Measurements from ENCODE around the gene YRDC. TPM values are rescaled to one million over a fixed set of nuclear protein-coding genes. Genes with fewer than 3 reads are reported as not detected.

Gene YRDC
- total RNA-seq, 1 donor from 2014 or later: 28.1 TPM

GRCh38 chr1:37853157-37853556 lies 45.1 kb upstream of the YRDC start:
- peaks cover 3% of the 10 kb centered on the region for H3K4me1 Mint-ChIP-seq (ENCODE audit: low read depth, unreplicated experiment)
- H3K4me3 Mint-ChIP-seq (ENCODE audit: unreplicated experiment): no peak overlapping the region
- no peak for FAIRE-seq
- Histone ChIP-seq H3K9ac (ENCODE audit: low read length) (no peak overlapping the region), H3K4me3 (ENCODE audit: insufficient read depth, low read depth, low read length) (no peak overlapping the region), H3K79me2 (ENCODE audit: insufficient read depth, low read length) (peaks cover 90% of the 10 kb centered on the region), H2AFZ (ENCODE audit: low read depth, low read length) (no peak overlapping the region), H3K4me1 (ENCODE audit: insufficient read depth, low read length) (no peaks in the 10 kb centered on the region), H4K20me1 (ENCODE audit: insufficient read depth, low read length) (peaks cover 64% of the 10 kb centered on the region), H3K36me3 (ENCODE audit: insufficient read depth, low read length) (peaks cover 18% of the 10 kb centered on the region), H3K9me3 (ENCODE audit: insufficient read depth, low read depth, low read length) (no peaks in the 10 kb centered on the region), H3K27ac (ENCODE audit: low read depth, low read length) (no peak overlapping the region), H3K27me3 (ENCODE audit: insufficient read depth, low read length) (no peaks in the 10 kb centered on the region), H3K4me2 (ENCODE audit: low read length) (no peak overlapping the region)
- no peak for TF ChIP-seq CTCF (IDR thresholded peaks at IDR 0.05; ENCODE audit: insufficient read depth, low read depth, low read length)
- no peak for DNase-seq (ENCODE audit: low read depth)
- no peaks in the 10 kb centered on the region for H3K27me3 Mint-ChIP-seq (ENCODE audit: low read depth, unreplicated experiment)
- peaks cover 15% of the 10 kb centered on the region for H3K36me3 Mint-ChIP-seq (ENCODE audit: low read depth, unreplicated experiment)
- peaks cover 2% of the 10 kb centered on the region for H3K9me3 Mint-ChIP-seq (ENCODE audit: unreplicated experiment)
- no peak overlapping the region for H3K27ac Mint-ChIP-seq (ENCODE audit: unreplicated experiment)

GRCh38 chr1:37851782-37852210 lies 43.8 kb upstream of the YRDC start:
- Mint-ChIP-seq H3K36me3 (ENCODE audit: low read depth, unreplicated experiment) (peaks cover 15% of the 10 kb centered on the region), H3K27me3 (ENCODE audit: low read depth, unreplicated experiment) (no peaks in the 10 kb centered on the region), H3K4me1 (ENCODE audit: low read depth, unreplicated experiment) (peaks cover 2% of the 10 kb centered on the region), H3K4me3 (ENCODE audit: unreplicated experiment) (no peak overlapping the region), H3K9me3 (ENCODE audit: unreplicated experiment) (peaks cover 2% of the 10 kb centered on the region), H3K27ac (ENCODE audit: unreplicated experiment) (no peak overlapping the region)
- DNase-seq (ENCODE audit: low read depth): no peak
- Histone ChIP-seq H2AFZ (ENCODE audit: low read depth, low read length) (no peak overlapping the region), H3K9me3 (ENCODE audit: insufficient read depth, low read depth, low read length) (no peaks in the 10 kb centered on the region), H3K27ac (ENCODE audit: low read depth, low read length) (no peak overlapping the region), H4K20me1 (ENCODE audit: insufficient read depth, low read length) (peaks cover 68% of the 10 kb centered on the region), H3K36me3 (ENCODE audit: insufficient read depth, low read length) (peaks cover 10% of the 10 kb centered on the region), H3K4me2 (ENCODE audit: low read length) (no peak overlapping the region), H3K4me1 (ENCODE audit: insufficient read depth, low read length) (no peaks in the 10 kb centered on the region), H3K79me2 (ENCODE audit: insufficient read depth, low read length) (peaks cover 89% of the 10 kb centered on the region), H3K27me3 (ENCODE audit: insufficient read depth, low read length) (no peaks in the 10 kb centered on the region), H3K9ac (ENCODE audit: low read length) (no peak overlapping the region), H3K4me3 (ENCODE audit: insufficient read depth, low read depth, low read length) (no peak overlapping the region)
- FAIRE-seq: no peak
- TF ChIP-seq CTCF (IDR thresholded peaks at IDR 0.05; ENCODE audit: insufficient read depth, low read depth, low read length) (no peak), EZH2 (IDR thresholded peaks at IDR 0.05; ENCODE audit: insufficient read depth, low read length) (no peak)

GRCh38 chr1:37851262-37851661 lies 43.3 kb upstream of the YRDC start:
- Histone ChIP-seq H3K79me2 (ENCODE audit: insufficient read depth, low read length) (peaks cover 91% of the 10 kb centered on the region), H3K4me2 (ENCODE audit: low read length) (no peak overlapping the region), H3K27ac (ENCODE audit: low read depth, low read length) (no peak overlapping the region), H3K4me3 (ENCODE audit: insufficient read depth, low read depth, low read length) (no peak overlapping the region), H3K27me3 (ENCODE audit: insufficient read depth, low read length) (no peaks in the 10 kb centered on the region), H3K9me3 (ENCODE audit: insufficient read depth, low read depth, low read length) (no peaks in the 10 kb centered on the region), H4K20me1 (ENCODE audit: insufficient read depth, low read length) (peaks cover 72% of the 10 kb centered on the region), H2AFZ (ENCODE audit: low read depth, low read length) (no peak overlapping the region), H3K9ac (ENCODE audit: low read length) (no peak overlapping the region), H3K36me3 (ENCODE audit: insufficient read depth, low read length) (peaks cover 7% of the 10 kb centered on the region), H3K4me1 (ENCODE audit: insufficient read depth, low read length) (no peaks in the 10 kb centered on the region)
- TF ChIP-seq EZH2 (IDR thresholded peaks at IDR 0.05; ENCODE audit: insufficient read depth, low read length) (no peak), CTCF (IDR thresholded peaks at IDR 0.05; ENCODE audit: insufficient read depth, low read depth, low read length) (no peak)
- Mint-ChIP-seq H3K36me3 (ENCODE audit: low read depth, unreplicated experiment) (peaks cover 15% of the 10 kb centered on the region), H3K9me3 (ENCODE audit: unreplicated experiment) (peaks cover 2% of the 10 kb centered on the region), H3K27me3 (ENCODE audit: low read depth, unreplicated experiment) (no peaks in the 10 kb centered on the region), H3K4me1 (ENCODE audit: low read depth, unreplicated experiment) (peaks cover 3% of the 10 kb centered on the region), H3K27ac (ENCODE audit: unreplicated experiment) (no peak overlapping the region), H3K4me3 (ENCODE audit: unreplicated experiment) (no peak overlapping the region)
- FAIRE-seq (no peak), DNase-seq (ENCODE audit: low read depth) (no peak)

Measured in astrocyte (in vitro differentiated cells and primary cell).